Nephron progenitor cell (in vitro differentiated cells): Measurements from ENCODE around the gene SULF2.

Experiments used
- DNase-seq: peaks from one replicate; pipeline ENCODE4 v3.0.0; 2021
- H3K27ac Mint-ChIP-seq: 2 replicates; pipeline ENCODE4 v1.8.0; 2021; ENCODE audit warnings: mild to moderate bottlenecking, moderate library complexity, mixed read lengths
- H3K27me3 Mint-ChIP-seq: 2 replicates; pipeline ENCODE4 v1.8.0; 2021; ENCODE audit warnings: mild to moderate bottlenecking, low read depth, mixed read lengths; ENCODE audit not compliant: poor library complexity
- H3K36me3 Mint-ChIP-seq: 2 replicates; pipeline ENCODE4 v1.8.0; 2021; ENCODE audit warnings: low read depth, mixed read lengths
- H3K4me1 Mint-ChIP-seq: 2 replicates; pipeline ENCODE4 v1.8.0; 2021; ENCODE audit warnings: mixed read lengths
- H3K4me3 Mint-ChIP-seq: 2 replicates; pipeline ENCODE4 v1.8.0; 2021; ENCODE audit warnings: mild to moderate bottlenecking, moderate library complexity, mixed read lengths
- H3K9me3 Mint-ChIP-seq: 2 replicates; pipeline ENCODE4 v1.8.0; 2021; ENCODE audit warnings: mild to moderate bottlenecking, moderate library complexity, mixed read lengths
- TF ChIP-seq, protein P1 (sequence below): fragments of 200-600 bp; sonication (generic); IDR thresholded peaks from 2 replicates; pipeline ENCODE4 v1.5.0; 2021; ENCODE audit warnings: antibody characterized with exemption

SULF2 gene

GRCh38 chr20:47611785-47612184 lies 173.5 kb downstream of the SULF2 start:
- no peaks in the 10 kb centered on the region for H3K36me3 Mint-ChIP-seq
- H3K27ac Mint-ChIP-seq: no peak overlapping the region
- no peak overlapping the region for H3K4me3 Mint-ChIP-seq
- peaks cover 3% of the 10 kb centered on the region for H3K27me3 Mint-ChIP-seq
- no peaks in the 10 kb centered on the region for H3K9me3 Mint-ChIP-seq
- TF ChIP-seq, protein P1, sequence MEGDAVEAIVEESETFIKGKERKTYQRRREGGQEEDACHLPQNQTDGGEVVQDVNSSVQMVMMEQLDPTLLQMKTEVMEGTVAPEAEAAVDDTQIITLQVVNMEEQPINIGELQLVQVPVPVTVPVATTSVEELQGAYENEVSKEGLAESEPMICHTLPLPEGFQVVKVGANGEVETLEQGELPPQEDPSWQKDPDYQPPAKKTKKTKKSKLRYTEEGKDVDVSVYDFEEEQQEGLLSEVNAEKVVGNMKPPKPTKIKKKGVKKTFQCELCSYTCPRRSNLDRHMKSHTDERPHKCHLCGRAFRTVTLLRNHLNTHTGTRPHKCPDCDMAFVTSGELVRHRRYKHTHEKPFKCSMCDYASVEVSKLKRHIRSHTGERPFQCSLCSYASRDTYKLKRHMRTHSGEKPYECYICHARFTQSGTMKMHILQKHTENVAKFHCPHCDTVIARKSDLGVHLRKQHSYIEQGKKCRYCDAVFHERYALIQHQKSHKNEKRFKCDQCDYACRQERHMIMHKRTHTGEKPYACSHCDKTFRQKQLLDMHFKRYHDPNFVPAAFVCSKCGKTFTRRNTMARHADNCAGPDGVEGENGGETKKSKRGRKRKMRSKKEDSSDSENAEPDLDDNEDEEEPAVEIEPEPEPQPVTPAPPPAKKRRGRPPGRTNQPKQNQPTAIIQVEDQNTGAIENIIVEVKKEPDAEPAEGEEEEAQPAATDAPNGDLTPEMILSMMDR: no peak
- peaks cover 7% of the 10 kb centered on the region for H3K4me1 Mint-ChIP-seq
- DNase-seq: no peak

GRCh38 chr20:47610945-47611250 lies 174.4 kb downstream of the SULF2 start:
- TF ChIP-seq, protein P1: no peak
- DNase-seq: no peak
- peaks cover 12% of the 10 kb centered on the region for H3K4me1 Mint-ChIP-seq
- H3K27me3 Mint-ChIP-seq: peaks cover 3% of the 10 kb centered on the region
- H3K9me3 Mint-ChIP-seq: no peaks in the 10 kb centered on the region
- H3K4me3 Mint-ChIP-seq: no peak overlapping the region
- no peak overlapping the region for H3K27ac Mint-ChIP-seq
- H3K36me3 Mint-ChIP-seq: no peaks in the 10 kb centered on the region

- TF ChIP-seq, protein P1: no peak
Measured at GRCh38 chr20:47610247-47610944, 174.9 kb downstream of the SULF2 start.

GRCh38 chr20:47609001-47609400 lies 176.3 kb downstream of the SULF2 start:
- H3K4me1 Mint-ChIP-seq: peaks cover 19% of the 10 kb centered on the region
- peaks cover 13% of the 10 kb centered on the region for H3K36me3 Mint-ChIP-seq
- H3K9me3 Mint-ChIP-seq: peaks cover 8% of the 10 kb centered on the region
- TF ChIP-seq, protein P1: no peak
- no peak overlapping the region for H3K27ac Mint-ChIP-seq
- no peak overlapping the region for H3K4me3 Mint-ChIP-seq
- no peak for DNase-seq
- peaks cover 3% of the 10 kb centered on the region for H3K27me3 Mint-ChIP-seq

More at GRCh38 chr20:47610247-47610944, 174.9 kb downstream of the SULF2 start:
- DNase-seq: no peak
- Mint-ChIP-seq H3K4me3 (no peak overlapping the region), H3K4me1 (peaks cover 17% of the 10 kb centered on the region), H3K36me3 (peaks cover 3% of the 10 kb centered on the region), H3K27me3 (peaks cover 3% of the 10 kb centered on the region), H3K9me3 (peaks cover 3% of the 10 kb centered on the region), H3K27ac (no peak overlapping the region)
